GM12892 (cell line): ENCODE measurements around the gene SDC1. TPM values are rescaled to one million over a fixed set of nuclear protein-coding genes. Genes with fewer than 3 reads are reported as not detected.
"Not testable (repeated sequence)": the region's sequence is repeated elsewhere in the genome, so short reads cannot be mapped to it uniquely, and the experiment has no call there.

ENCODE experiments used
- DNase-seq: peaks from one replicate; pipeline ENCODE4 v3.0.0; 2011; ENCODE audit not compliant: insufficient read length
- FAIRE-seq: peaks from 2 replicates; lab custom pipeline; 2011; peaks lifted over from hg19 to GRCh38; lab: Jason Lieb, UNC
- POLR2A ChIP-seq: IDR thresholded peaks from 2 replicates; pipeline ENCODE4 v1.6.1; 2011; ENCODE audit warnings: low read depth, low read length, control low read depth
- POLR2AphosphoS5 ChIP-seq: IDR thresholded peaks from 2 replicates; pipeline ENCODE4 v1.6.1; 2011; ENCODE audit warnings: low read depth, low read length, control low read depth
- TAF1 ChIP-seq: IDR thresholded peaks from 2 replicates; pipeline ENCODE4 v1.6.1; 2011; ENCODE audit warnings: low read depth, mild to moderate bottlenecking, control low read depth, low read length, borderline replicate concordance
- polyA plus RNA-seq: library from polyadenylated mRNA; unstranded; fragments of >200 nt; gene quantifications from one replicate; pipeline ENCODE4 v1.2.1, GENCODE V29; 2012; ENCODE audit warnings: missing spikeins, inconsistent platforms; ENCODE audit not compliant: missing spikeins

Gene SDC1, protein sequence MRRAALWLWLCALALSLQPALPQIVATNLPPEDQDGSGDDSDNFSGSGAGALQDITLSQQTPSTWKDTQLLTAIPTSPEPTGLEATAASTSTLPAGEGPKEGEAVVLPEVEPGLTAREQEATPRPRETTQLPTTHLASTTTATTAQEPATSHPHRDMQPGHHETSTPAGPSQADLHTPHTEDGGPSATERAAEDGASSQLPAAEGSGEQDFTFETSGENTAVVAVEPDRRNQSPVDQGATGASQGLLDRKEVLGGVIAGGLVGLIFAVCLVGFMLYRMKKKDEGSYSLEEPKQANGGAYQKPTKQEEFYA
- 20.6 TPM for polyA plus RNA-seq

DNA sequence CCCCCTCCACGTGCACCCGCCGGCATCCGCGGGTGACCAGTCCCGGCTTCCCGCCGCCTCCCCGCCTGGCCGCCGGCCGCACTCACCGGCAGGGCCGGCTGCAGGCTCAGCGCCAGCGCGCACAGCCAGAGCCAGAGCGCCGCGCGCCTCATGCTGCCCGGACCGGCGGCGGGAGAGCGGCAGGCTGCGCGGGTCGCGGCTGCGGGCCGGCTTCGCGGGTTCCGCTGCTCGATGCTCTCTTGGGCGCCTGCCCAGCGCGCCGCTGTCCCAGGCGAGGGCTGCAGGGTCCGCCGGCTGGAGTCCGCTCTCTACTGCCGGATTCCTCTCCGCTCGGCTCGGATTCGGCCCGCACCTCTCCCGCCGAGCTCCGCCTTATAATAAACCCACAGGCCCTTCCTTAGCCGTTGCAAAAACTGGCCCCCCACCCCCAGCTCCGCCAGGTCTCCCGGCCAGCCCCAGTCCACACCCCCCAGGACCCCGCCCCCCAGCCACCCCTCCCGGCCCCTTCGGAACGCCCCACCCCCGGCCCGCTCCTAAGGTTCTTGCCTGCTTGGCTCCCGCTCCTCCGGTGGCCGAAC, at the start of gene SDC1:
Gene SDC1, minus strand, starts transcription at position 415 of the 578 bp plus-strand sequence. Its CDS starts 263 bp downstream, at position 152.
- DNase-seq (no peak), FAIRE-seq (no peak)
- TF ChIP-seq TAF1 (no peak), POLR2AphosphoS5 (no peak), POLR2A (no peak)

DNA sequence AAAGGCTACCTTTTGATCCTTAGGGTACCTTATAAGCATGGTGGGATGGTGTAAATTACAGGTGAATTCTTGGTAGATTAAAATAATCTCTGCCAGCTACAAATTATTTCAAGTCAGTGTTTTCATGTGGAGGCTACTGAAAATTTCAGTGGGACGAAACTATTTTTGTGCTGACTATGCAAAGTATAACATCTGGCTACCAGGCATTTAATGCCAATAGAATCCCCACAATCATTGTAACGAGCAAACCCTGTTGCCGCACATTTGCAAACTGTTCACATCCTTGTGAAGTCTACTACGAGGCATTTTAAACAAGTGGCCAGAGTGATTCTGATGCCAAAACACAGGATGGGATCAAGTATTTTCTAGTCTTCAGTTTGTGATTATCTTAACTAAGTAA, 48.1 kb upstream of the SDC1 start:
- no peak for DNase-seq
- TF ChIP-seq POLR2A, result no peak
- no peak for TF ChIP-seq POLR2AphosphoS5
- TF ChIP-seq TAF1, result no peak
- FAIRE-seq, result no peak

DNA sequence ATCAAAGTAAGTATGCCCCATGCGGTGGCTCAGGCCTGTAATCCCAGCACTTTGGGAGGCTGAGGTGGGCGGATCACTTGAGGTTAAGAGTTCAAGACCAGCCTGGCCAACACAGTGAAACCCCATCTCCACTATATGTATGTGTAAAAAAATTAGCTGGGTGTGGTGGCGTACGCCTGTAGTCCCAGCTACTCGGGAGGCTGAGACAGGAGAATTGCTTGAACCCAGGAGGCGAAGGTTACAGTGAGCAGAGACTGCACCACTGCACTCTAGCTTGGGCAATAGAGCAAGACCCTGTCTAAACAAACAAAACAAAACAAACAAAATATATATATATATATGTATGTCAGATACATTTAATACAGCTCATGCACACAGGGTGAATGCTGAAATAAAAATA, 43.4 kb upstream of the SDC1 start:
- DNase-seq, FAIRE-seq: not testable (repeated sequence)

DNA sequence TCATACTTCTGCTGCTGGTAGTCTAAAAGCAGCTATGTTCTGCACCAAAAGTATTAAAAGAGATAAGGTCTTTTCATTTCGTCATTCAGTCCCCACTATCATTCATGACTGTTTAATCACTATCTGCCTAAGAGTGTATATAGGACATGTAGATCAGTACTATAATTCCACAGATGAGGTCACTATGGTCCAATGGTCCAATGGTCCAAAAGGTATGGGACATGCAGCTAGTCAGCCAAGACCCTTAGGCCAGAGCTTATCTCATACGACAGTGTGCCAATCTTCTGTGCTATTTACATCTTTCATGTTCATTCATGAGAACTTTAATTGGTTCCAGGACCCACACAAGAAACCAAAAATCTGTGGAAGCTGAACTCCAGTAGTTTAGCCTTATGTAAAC, 42.6 kb upstream of the SDC1 start:
- FAIRE-seq (peak; percentile 9), DNase-seq (no peak)
- no peak for TF ChIP-seq POLR2A
- TF ChIP-seq POLR2AphosphoS5, result no peak
- no peak for TF ChIP-seq TAF1

DNA sequence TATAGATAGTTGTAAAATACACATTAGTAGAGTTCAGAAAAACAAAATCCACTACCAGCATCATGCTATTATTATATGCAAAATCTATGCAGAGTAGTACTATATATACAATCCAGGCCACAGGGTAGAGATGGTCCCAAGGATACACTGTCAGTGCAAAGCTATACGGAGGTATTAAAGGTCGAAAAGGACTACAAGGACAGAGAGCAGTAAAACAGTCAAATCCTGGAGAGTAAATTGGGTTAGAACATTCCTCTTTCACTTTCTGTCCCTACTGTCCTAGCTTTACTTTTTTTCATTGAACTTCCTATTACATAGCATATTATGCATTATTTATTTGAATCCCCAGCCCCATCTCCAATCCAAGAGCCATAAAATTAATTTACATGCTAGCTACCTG, 39.7 kb upstream of the SDC1 start:
- TF ChIP-seq POLR2A (no peak), POLR2AphosphoS5 (no peak), TAF1 (no peak)
- no peak for DNase-seq
- no peak for FAIRE-seq

DNA sequence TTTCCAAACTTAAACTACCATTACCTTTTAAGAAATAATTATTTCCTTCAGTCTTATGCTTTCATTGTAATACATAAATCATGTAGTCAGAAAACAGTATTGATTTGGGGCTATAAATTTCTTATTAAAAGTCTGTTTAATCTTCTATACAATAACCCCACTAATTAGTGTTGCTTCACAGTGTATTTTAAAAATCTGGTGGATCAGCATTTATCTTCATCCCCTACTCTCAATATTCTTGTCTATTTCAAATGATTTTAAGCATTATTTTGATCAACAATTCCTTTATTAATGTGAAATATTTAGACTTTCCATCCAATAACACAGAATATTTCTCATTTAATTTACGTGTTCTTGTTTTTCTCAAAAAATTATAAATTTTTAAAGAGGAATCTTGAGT, 32.5 kb upstream of the SDC1 start:
- no peak for TF ChIP-seq TAF1
- TF ChIP-seq POLR2AphosphoS5, result no peak
- TF ChIP-seq POLR2A, result no peak
- DNase-seq (no peak), FAIRE-seq (no peak)

DNA sequence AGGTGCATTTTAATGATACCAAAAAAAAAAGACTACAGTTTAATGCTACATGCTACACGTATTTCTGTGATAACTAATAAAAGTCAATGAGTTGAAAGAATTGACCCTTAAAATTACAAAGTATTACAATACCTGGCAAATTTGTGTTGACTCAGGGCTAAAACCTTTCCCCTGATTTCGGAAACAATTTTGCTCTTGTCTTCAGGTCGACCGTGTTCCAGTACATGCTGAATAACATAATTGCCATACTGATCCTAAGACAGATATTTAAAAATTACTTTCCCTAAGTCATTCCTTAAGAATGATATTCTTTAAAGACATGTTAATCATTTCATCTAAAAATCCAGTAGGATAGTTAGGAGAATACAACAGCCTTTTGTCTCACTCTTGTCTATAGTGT, 29.8 kb upstream of the SDC1 start:
- TF ChIP-seq POLR2AphosphoS5, result no peak
- TF ChIP-seq TAF1, result no peak
- no peak for TF ChIP-seq POLR2A
- FAIRE-seq, result no peak

DNA sequence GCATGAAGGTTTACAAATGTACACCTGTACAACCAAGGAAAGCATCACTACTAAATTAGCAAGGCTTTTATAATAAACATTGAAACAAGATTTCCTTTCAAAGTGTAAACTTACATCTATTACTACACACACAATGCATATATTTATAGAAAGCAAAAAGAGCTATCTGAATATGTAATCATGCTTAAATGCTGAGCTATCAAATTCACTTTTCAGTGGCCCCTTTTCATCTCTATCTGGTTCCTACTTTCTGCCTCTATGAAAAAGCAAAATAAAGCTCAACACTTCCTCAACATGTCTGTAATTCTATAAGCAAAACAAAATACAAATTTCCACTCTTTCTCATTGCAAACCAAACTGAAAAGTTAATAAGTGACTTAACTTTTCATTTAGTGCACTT, 25.5 kb upstream of the SDC1 start:
- no peak for DNase-seq
- FAIRE-seq, result no peak
- no peak for TF ChIP-seq POLR2A
- no peak for TF ChIP-seq POLR2AphosphoS5
- TF ChIP-seq TAF1, result no peak

More for the DNA sequence above, 29.8 kb upstream of the SDC1 start:
- no peak for DNase-seq

DNA sequence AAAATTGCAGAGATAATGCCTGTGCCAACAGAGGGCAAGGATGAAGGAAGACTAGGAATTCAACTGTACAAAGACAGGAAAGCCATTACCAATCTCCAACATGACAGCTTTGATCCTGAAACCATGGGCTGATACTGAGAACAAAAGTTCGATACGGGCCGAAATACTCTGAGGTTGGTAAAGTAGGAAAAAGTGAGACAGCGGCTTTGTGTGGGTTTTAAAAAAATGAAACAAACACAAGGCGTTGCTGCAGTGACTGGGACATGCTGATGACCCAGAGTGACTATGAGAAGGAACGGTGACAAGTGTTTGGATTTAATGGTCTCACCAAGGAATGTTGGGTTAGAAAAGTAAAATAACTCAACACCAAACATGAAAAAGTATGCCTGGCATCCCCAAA, 24.2 kb upstream of the SDC1 start:
- no peak; the same call in 1 of the 2 replicates for TF ChIP-seq POLR2A
- no peak for TF ChIP-seq POLR2AphosphoS5
- no peak for TF ChIP-seq TAF1
- FAIRE-seq (no peak), DNase-seq (no peak)

DNA sequence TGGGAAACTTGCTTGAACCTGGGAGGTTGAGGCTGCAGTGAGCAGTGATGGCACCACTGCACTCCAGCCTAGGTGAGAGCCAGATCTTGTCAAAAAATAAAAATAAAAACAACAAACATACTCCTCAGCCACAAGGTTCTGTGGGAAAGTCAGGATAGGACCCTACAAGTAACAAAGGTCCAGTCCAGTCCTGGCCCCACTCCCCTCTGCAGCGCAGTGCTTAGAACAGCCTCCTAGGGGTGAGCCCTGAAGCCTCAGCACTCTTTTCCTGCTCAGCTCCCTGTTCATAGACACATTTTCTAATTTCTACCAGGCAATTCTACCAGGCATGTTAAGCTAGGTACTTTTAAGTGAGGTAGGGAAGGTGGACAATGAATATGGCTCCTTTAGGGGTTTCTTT, 22.2 kb upstream of the SDC1 start:
- FAIRE-seq (no peak), DNase-seq (no peak)
- TF ChIP-seq POLR2AphosphoS5, result no peak
- TF ChIP-seq TAF1, result no peak
- no peak for TF ChIP-seq POLR2A

DNA sequence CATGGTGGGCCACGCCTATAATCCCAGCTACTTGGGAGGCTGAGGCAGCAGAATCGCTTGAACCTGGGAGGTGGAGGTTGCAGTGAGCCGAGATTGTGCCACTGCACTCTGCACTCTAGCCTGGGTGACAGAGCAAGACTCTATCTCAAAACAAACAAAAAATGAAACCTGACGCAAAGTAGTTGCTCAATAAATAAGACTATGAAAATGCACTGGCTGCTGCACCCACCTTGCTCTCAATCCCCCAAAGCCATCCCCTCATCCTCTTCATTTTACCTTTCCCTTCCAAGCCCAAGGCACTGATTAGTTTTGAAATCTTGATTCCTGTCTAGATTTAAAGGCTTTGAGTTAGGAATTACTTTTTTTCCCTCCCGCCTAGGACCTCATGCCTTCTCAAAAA, 18.7 kb upstream of the SDC1 start:
- 0 out of 2 replicates have a peak, but pooled peaks have one; percentile 14 for TF ChIP-seq POLR2AphosphoS5
- DNase-seq, FAIRE-seq: not testable (repeated sequence)

DNA sequence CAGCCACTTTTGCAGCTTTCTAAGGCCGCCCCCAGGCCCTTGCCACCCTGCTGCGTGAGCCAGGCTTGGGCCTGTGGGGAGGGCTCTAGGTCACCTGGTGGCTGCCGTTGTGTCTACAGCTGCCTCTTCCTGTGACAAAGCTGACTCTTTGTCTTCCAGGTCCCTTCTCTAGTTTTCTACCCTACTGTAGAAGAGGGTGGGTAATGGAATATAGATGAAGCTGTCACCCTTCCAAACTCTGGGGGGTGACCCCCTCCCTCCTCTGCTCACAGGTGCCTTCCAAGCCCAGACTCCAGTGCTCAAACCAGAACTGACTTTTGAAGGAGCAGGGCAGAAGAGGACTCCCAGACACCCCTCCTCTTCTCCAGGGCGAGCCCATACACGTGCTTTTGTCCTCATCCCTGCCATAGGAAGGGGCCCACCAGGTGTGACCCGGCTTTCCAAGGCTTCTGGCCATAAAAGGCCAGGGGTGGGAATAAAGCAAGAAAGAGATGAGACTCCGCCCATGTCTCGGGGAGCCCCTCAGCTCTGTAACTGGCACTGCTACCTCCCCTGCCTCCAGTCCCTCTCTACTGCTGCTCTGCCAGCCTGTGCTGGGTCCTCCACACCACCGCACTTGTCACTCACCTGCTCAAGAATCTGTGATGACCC, 17.9 kb upstream of the SDC1 start:
- no peak for FAIRE-seq
- TF ChIP-seq POLR2AphosphoS5 (no peak), POLR2A (no peak), TAF1 (no peak)
- DNase-seq, result no peak
